K562 (cell line): ENCODE data around the gene H2BK1. TPM values are rescaled to one million over a fixed set of nuclear protein-coding genes. Genes with fewer than 3 reads are reported as not detected.

ENCODE experiments used
- ARID1B ChIP-seq: fragments of 450-650 bp; IDR thresholded peaks from 2 replicates; pipeline ENCODE4 v1.6.1; 2016; ENCODE audit warnings: antibody characterized with exemption, mild to moderate bottlenecking, inconsistent platforms
- ASH1L ChIP-seq: fragments of 450-650 bp; IDR thresholded peaks from 2 replicates; pipeline ENCODE4 v1.6.1; 2018; ENCODE audit warnings: borderline replicate concordance, mild to moderate bottlenecking, low read depth; ENCODE audit not compliant: partially characterized antibody
- DPF2 ChIP-seq: fragments of 450-650 bp; IDR thresholded peaks from 2 replicates; pipeline ENCODE4 v1.6.1; 2016
- FOXJ2 ChIP-seq: fragments of 200-800 bp; sonication (Bioruptor generic); IDR thresholded peaks from 2 replicates; pipeline ENCODE4 v1.6.1; 2016; ENCODE audit warnings: missing genetic modification characterization, missing compliant biosample characterization
- KAT7 ChIP-seq: sonication (generic); formaldehyde crosslinking; IDR thresholded peaks from 2 replicates; pipeline ENCODE4 v1.8.0; 2022; ENCODE audit warnings: missing genetic modification reagents, mild to moderate bottlenecking, borderline replicate concordance
- NFE2 ChIP-seq: IDR thresholded peaks from 2 replicates; pipeline ENCODE4 v1.6.1; 2014; ENCODE audit warnings: antibody characterized with exemption, low read depth
- OTX1 ChIP-seq: fragments of 450-650 bp; formaldehyde crosslinking; IDR thresholded peaks from 2 replicates; pipeline ENCODE4 v1.4.0; 2022; ENCODE audit warnings: mild to moderate bottlenecking
- RBM14 ChIP-seq: fragments of 200-400 bp; formaldehyde crosslinking; IDR thresholded peaks from 2 replicates; pipeline ENCODE4 v1.6.1; 2018; ENCODE audit warnings: low read depth, mild to moderate bottlenecking, low read length, moderate library complexity, borderline replicate concordance; ENCODE audit not compliant: insufficient read depth
- RBM22 ChIP-seq: fragments of 200-400 bp; formaldehyde crosslinking; IDR thresholded peaks from 2 replicates; pipeline ENCODE4 v1.6.1; 2018; ENCODE audit warnings: low read length, low read depth; ENCODE audit not compliant: poor library complexity, severe bottlenecking
- SIX5 ChIP-seq, 2 experiments: IDR thresholded peaks; 2 replicates each; pipeline ENCODE4 v1.6.1; 2011; ENCODE audit warnings: low read length in 2 of 2, borderline replicate concordance in 1 of 2, low read depth in 1 of 2, mild to moderate bottlenecking in 1 of 2, moderate library complexity in 1 of 2; ENCODE audit not compliant: insufficient read depth in 1 of 2
- SMAD4 ChIP-seq: fragments of 250-450 bp; sonication (Bioruptor Pico); conservative IDR thresholded peaks from 2 replicates; pipeline ENCODE4 v1.8.0; 2021; ENCODE audit warnings: inconsistent platforms, mild to moderate bottlenecking, moderate library complexity
- SP2 ChIP-seq: IDR thresholded peaks from 2 replicates; pipeline ENCODE4 v1.6.1; 2011; ENCODE audit warnings: mild to moderate bottlenecking, low read depth, low read length, moderate library complexity; ENCODE audit not compliant: poor library complexity, severe bottlenecking; ENCODE audit errors: extremely low read depth
- ZC3H4 ChIP-seq: sonication (generic); formaldehyde crosslinking; IDR thresholded peaks from 2 replicates; pipeline ENCODE4 v1.9.0; 2021; ENCODE audit warnings: missing genetic modification reagents, borderline replicate concordance
- ZNF121 ChIP-seq: sonication (generic); formaldehyde crosslinking; conservative IDR thresholded peaks from 2 replicates; pipeline ENCODE4 v1.8.0; 2022; ENCODE audit warnings: missing genetic modification reagents
- ZNF551 ChIP-seq: fragments of 250-450 bp; sonication (Bioruptor Pico); IDR thresholded peaks from 2 replicates; pipeline ENCODE4 v1.5.0; 2021; ENCODE audit warnings: mild to moderate bottlenecking, moderate library complexity
- polyA plus RNA-seq, 8 experiments: library from polyadenylated mRNA; depleted of rRNA in 4 of 8; stranded (reverse) in 5 of 8; unstranded in 3 of 8; fragments of >200 nt; fragmentation: Nextera tagmentation in 2 of 8; fragmentation: Illumina TruSeq in 1 of 8; extraction: Ambion mirVana in 2 of 8; extraction: Trizol in 1 of 8; gene quantifications; 2 replicates each; pipeline versions ENCODE4 v1.2.1 to v1.2.3, GENCODE V29; 2011 to 2014; ENCODE audit warnings: inconsistent platforms in 1 of 8, missing spikeins in 1 of 8
- total RNA-seq, 7 experiments: library from RNA; depleted of rRNA in 6 of 7; stranded (reverse); fragments of >200 nt in 6 of 7; fragmentation: Illumina TruSeq in 2 of 7; extraction: Trizol in 2 of 7; gene quantifications; 2 replicates each; pipeline versions ENCODE4 v1.2.1 to v1.2.3, GENCODE V29; 2011 to 2021; ENCODE audit warnings: low replicate concordance in 1 of 7
- TF ChIP-seq, protein P1 (sequence below), 2 experiments: fragments of 450-650 bp in 1 of 2; sonication (generic) in 1 of 2; formaldehyde crosslinking in 1 of 2; IDR thresholded peaks in 1 of 2; conservative IDR thresholded peaks in 1 of 2; 2 replicates each; pipeline versions ENCODE4 v1.6.1 to v1.8.1; 2016 to 2023; ENCODE audit warnings: mild to moderate bottlenecking in 2 of 2, moderate library complexity in 2 of 2, inconsistent platforms in 1 of 2, missing genetic modification reagents in 1 of 2
- TF ChIP-seq, protein P2 (sequence below): sonication (generic); formaldehyde crosslinking; IDR thresholded peaks from 2 replicates; pipeline ENCODE4 v1.9.0; 2022; ENCODE audit warnings: mild to moderate bottlenecking, missing genetic modification reagents
- TF ChIP-seq, protein P3 (sequence below), 2 experiments: fragments of 250-450 bp in 1 of 2; fragments of 450-650 bp in 1 of 2; sonication (Bioruptor Pico) in 1 of 2; IDR thresholded peaks; 2 replicates each; pipeline versions ENCODE4 v1.6.1 to v1.8.0; 2016 to 2021; ENCODE audit warnings: mild to moderate bottlenecking in 2 of 2, moderate library complexity in 2 of 2, missing compliant biosample characterization in 1 of 2, missing genetic modification characterization in 1 of 2
- TF ChIP-seq, protein P4 (sequence below): sonication (generic); IDR thresholded peaks from 2 replicates; pipeline ENCODE4 v1.6.1; 2016
- TF ChIP-seq, protein P5 (sequence below), 2 experiments: fragments of 200-800 bp in 1 of 2; sonication (Bioruptor generic) in 1 of 2; sonication (generic) in 1 of 2; formaldehyde crosslinking in 1 of 2; IDR thresholded peaks in 1 of 2; conservative IDR thresholded peaks in 1 of 2; 2 replicates each; pipeline versions ENCODE4 v1.5.0 to v1.6.1; 2016 to 2020; ENCODE audit warnings: missing compliant biosample characterization in 1 of 2, missing genetic modification characterization in 1 of 2, missing genetic modification reagents in 1 of 2

H2BK1 gene
- total and polyA plus RNA-seq, 9 of the 15 experiments (the other 6 are each of a cell fraction or from before 2014, with no cell fraction given) = not detected

DNA sequence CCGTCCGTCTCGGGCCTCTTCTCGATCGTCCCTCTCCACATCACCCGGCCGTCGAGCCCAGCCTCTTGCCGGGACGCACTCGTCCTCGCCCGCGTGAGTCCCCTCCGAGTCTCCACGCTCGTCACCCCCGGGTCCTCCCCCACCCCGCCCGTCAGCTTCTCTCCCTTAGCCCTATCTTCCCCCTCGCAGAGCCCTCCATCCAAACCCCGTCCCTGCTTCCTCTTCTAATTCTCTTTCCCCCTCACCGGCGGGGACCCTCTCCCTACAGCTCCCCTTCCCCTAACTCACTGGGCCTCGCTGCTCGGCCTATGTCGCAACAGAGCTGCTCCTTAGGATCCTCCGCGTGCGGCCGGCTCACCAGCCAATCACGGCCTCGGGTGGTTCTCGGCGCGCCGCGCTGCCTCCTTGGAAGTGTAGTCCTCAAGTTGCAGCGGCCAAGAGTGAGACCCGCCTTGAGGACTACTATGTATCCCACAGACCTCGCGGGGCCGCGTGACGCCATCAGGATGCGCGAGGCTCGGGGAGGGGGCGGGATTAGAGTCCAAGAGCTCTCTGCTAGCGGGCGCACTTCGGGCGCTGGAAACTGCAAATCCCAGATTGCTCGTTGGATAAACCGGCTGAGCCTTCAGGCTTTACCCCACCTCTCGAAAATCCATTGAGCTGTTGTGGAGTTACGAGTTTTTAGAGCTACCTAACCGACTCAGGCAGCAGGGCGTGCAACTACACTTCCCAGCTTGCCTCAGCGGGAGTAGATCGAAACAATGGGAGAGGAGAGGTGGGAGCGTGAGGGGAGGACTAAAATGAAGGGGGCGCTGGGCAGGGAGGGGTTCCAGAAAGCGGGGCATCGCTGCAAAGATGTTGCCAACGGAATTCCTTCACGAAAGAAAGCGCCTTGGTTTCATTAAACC, 16.8 kb upstream of the H2BK1 start, which contains the start of gene ABCF2 (continued):
- TF ChIP-seq, protein P1, sequence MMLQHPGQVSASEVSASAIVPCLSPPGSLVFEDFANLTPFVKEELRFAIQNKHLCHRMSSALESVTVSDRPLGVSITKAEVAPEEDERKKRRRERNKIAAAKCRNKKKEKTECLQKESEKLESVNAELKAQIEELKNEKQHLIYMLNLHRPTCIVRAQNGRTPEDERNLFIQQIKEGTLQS (IDR thresholded peaks at IDR 0.05) = peak; percentile 90
- TF ChIP-seq, protein P1 (CRISPR knock-in tag; conservative IDR thresholded peaks at IDR 0.05) = peak; percentile 60; the same call in 1 of the 2 replicates
- TF ChIP-seq ZNF121 (no peak), NFE2 (peak; percentile 14; the same call in 1 of the 2 replicates), ASH1L (peak; percentile 46), OTX1 (peak; percentile 91; the same call in 1 of the 2 replicates), SIX5 (IDR thresholded peaks at IDR 0.05; ENCODE audit: borderline replicate concordance in 1 of 2, insufficient read depth in 1 of 2, low read depth in 1 of 2, low read length in 2 of 2) (peak; percentile 95 to 97), SP2 (peak; percentile 31), ZNF551 (CRISPR knock-in tag) (no peak), KAT7 (CRISPR knock-in tag) (peak; percentile 86; the same call in 1 of the 2 replicates), RBM14 (no peak), ARID1B (0 out of 2 replicates have a peak, but pooled peaks have one; percentile 29), DPF2 (peak; percentile 61; the same call in 1 of the 2 replicates), FOXJ2 (tag) (peak; percentile 62; the same call in 1 of the 2 replicates), SMAD4 (CRISPR knock-in tag) (0 out of 2 replicates have a peak, but pooled peaks have one; percentile 8), RBM22 (no peak), ZC3H4 (CRISPR knock-in tag) (no peak)
- TF ChIP-seq, protein P2, sequence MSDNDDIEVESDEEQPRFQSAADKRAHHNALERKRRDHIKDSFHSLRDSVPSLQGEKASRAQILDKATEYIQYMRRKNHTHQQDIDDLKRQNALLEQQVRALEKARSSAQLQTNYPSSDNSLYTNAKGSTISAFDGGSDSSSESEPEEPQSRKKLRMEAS (CRISPR knock-in tag) = peak; percentile 90
- TF ChIP-seq, protein P3, sequence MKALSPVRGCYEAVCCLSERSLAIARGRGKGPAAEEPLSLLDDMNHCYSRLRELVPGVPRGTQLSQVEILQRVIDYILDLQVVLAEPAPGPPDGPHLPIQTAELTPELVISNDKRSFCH (CRISPR knock-in tag; IDR thresholded peaks at IDR 0.05) = 0 out of 2 replicates have a peak, but pooled peaks have one; percentile 6
- TF ChIP-seq, protein P3 (tag; IDR thresholded peaks at IDR 0.05) = no peak; the same call in none of the 2 replicates
- TF ChIP-seq, protein P4, sequence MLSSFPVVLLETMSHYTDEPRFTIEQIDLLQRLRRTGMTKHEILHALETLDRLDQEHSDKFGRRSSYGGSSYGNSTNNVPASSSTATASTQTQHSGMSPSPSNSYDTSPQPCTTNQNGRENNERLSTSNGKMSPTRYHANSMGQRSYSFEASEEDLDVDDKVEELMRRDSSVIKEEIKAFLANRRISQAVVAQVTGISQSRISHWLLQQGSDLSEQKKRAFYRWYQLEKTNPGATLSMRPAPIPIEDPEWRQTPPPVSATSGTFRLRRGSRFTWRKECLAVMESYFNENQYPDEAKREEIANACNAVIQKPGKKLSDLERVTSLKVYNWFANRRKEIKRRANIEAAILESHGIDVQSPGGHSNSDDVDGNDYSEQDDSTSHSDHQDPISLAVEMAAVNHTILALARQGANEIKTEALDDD = no peak
- TF ChIP-seq, protein P5, sequence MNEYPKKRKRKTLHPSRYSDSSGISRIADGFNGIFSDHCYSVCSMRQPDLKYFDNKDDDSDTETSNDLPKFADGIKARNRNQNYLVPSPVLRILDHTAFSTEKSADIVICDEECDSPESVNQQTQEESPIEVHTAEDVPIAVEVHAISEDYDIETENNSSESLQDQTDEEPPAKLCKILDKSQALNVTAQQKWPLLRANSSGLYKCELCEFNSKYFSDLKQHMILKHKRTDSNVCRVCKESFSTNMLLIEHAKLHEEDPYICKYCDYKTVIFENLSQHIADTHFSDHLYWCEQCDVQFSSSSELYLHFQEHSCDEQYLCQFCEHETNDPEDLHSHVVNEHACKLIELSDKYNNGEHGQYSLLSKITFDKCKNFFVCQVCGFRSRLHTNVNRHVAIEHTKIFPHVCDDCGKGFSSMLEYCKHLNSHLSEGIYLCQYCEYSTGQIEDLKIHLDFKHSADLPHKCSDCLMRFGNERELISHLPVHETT (CRISPR knock-in tag; conservative IDR thresholded peaks at IDR 0.05 in 1 of 2, IDR thresholded peaks at IDR 0.05 in 1 of 2) = peak in 1 of 2 experiments; percentile 80; a peak in 2 of 4 replicates
